HG03039 (cell line): ENCODE measurements around the gene CLK3.
"Not testable (repeated sequence)": the region's sequence is repeated elsewhere in the genome, so short reads cannot be mapped to it uniquely, and the experiment has no call there.

ENCODE experiments used
- ATAC-seq: cut with Tn5 transposase; IDR thresholded peaks from one replicate; pipeline ENCODE4 v1.9.1; 2021; ENCODE audit warnings: mild to moderate bottlenecking, moderate library complexity; ENCODE audit not compliant: unreplicated experiment

Gene CLK3

GRCh38 chr15:74615508-74616365, at the start of gene CLK3:
Gene CLK3, plus strand, starts transcription at chr15:74615836. Its CDS starts 3,361 bp downstream, at chr15:74619197.
- ATAC-seq: peak; percentile 80

- no peak for ATAC-seq
Observed at GRCh38 chr15:74568594-74568993, 47.0 kb upstream of the CLK3 start.

GRCh38 chr15:74569731-74570070, 45.9 kb upstream of the CLK3 start:
- ATAC-seq: no peak

GRCh38 chr15:74571191-74571590, 44.4 kb upstream of the CLK3 start:
- no peak for ATAC-seq

- no peak for ATAC-seq
Observed at GRCh38 chr15:74573987-74574386, 41.6 kb upstream of the CLK3 start.

GRCh38 chr15:74578496-74578994, 37.1 kb upstream of the CLK3 start:
- ATAC-seq: no peak

GRCh38 chr15:74579001-74579400, 36.6 kb upstream of the CLK3 start:
- no peak for ATAC-seq

GRCh38 chr15:74580538-74581350, 34.9 kb upstream of the CLK3 start:
- ATAC-seq: no peak

- ATAC-seq: no peak
Observed at GRCh38 chr15:74584204-74584603, 31.4 kb upstream of the CLK3 start.

GRCh38 chr15:74584779-74585178, 30.9 kb upstream of the CLK3 start:
- no peak for ATAC-seq

- ATAC-seq: no peak
Observed at GRCh38 chr15:74585191-74585590, 30.4 kb upstream of the CLK3 start.

- no peak for ATAC-seq
Observed at GRCh38 chr15:74585857-74586256, 29.8 kb upstream of the CLK3 start.

GRCh38 chr15:74589826-74590225, 25.8 kb upstream of the CLK3 start:
- no peak for ATAC-seq

GRCh38 chr15:74592222-74592621, 23.4 kb upstream of the CLK3 start:
- ATAC-seq: no peak

GRCh38 chr15:74593122-74593521, 22.5 kb upstream of the CLK3 start:
- ATAC-seq: no peak

- ATAC-seq: no peak
Observed at GRCh38 chr15:74594455-74594854, 21.2 kb upstream of the CLK3 start.

- no peak for ATAC-seq
Observed at GRCh38 chr15:74595271-74595670, 20.4 kb upstream of the CLK3 start.

- ATAC-seq: not testable (repeated sequence)
Observed at GRCh38 chr15:74596736-74597135, 18.9 kb upstream of the CLK3 start.

GRCh38 chr15:74597146-74597705, 18.4 kb upstream of the CLK3 start:
- ATAC-seq: not testable (repeated sequence)

- peak; percentile 82 for ATAC-seq
Observed at GRCh38 chr15:74598126-74598842, 17.4 kb upstream of the CLK3 start.

GRCh38 chr15:74599156-74599555, 16.5 kb upstream of the CLK3 start:
- ATAC-seq: no peak
